ENCODE measurements around the gene DRD1.
"Not testable (repeated sequence)": the region's sequence is repeated elsewhere in the genome, so short reads cannot be mapped to it uniquely, and the experiment has no call there.

Gene DRD1

GRCh38 chr5:175467983-175468690, 24.2 kb upstream of the DRD1 start:
- no peak for DNase-seq

- peak; percentile 70 for DNase-seq
Measured at GRCh38 chr5:175466700-175467318, 22.8 kb upstream of the DRD1 start.

GRCh38 chr5:175465282-175465681, 21.3 kb upstream of the DRD1 start:
- no peak for DNase-seq

- DNase-seq: no peak
Measured at GRCh38 chr5:175464942-175465233, 20.9 kb upstream of the DRD1 start.

GRCh38 chr5:175464074-175464941, 20.3 kb upstream of the DRD1 start:
- DNase-seq: peak; percentile 31

- DNase-seq: no peak
Measured at GRCh38 chr5:175463641-175464040, 19.7 kb upstream of the DRD1 start.

- no peak for DNase-seq
Measured at GRCh38 chr5:175461370-175461769, 17.4 kb upstream of the DRD1 start.

GRCh38 chr5:175460552-175460951, 16.6 kb upstream of the DRD1 start:
- DNase-seq: no peak

GRCh38 chr5:175460126-175460525, 16.1 kb upstream of the DRD1 start:
- DNase-seq: no peak

- no peak for DNase-seq
Measured at GRCh38 chr5:175457466-175457865, 13.5 kb upstream of the DRD1 start.

- no peak for DNase-seq
Measured at GRCh38 chr5:175456105-175456742, 12.2 kb upstream of the DRD1 start.

- not testable (repeated sequence) for DNase-seq
Measured at GRCh38 chr5:175454338-175454737, 10.4 kb upstream of the DRD1 start.

- DNase-seq: no peak
Measured at GRCh38 chr5:175452166-175452565, 8.2 kb upstream of the DRD1 start.

- no peak for DNase-seq
Measured at GRCh38 chr5:175448276-175448675, 4.3 kb upstream of the DRD1 start.

- no peak for DNase-seq
Measured at GRCh38 chr5:175447571-175447970, 3.6 kb upstream of the DRD1 start.

- DNase-seq: not testable (repeated sequence)
Measured at GRCh38 chr5:175446378-175446777, 2.4 kb upstream of the DRD1 start.

- no peak for DNase-seq
Measured at GRCh38 chr5:175444905-175445456, 999 bp upstream of the DRD1 start.

GRCh38 chr5:175443514-175444059, 395 bp downstream of the DRD1 start:
- no peak for DNase-seq

GRCh38 chr5:175438234-175438857, 5.6 kb downstream of the DRD1 start:
- DNase-seq: no peak

GRCh38 chr5:175436359-175436758, 7.6 kb downstream of the DRD1 start:
- DNase-seq: no peak

- no peak for DNase-seq
Measured at GRCh38 chr5:175434800-175435199, 9.2 kb downstream of the DRD1 start.

- no peak for DNase-seq
Measured at GRCh38 chr5:175427762-175428161, 16.2 kb downstream of the DRD1 start.

All from femur (tissue), 1 donor.